Smooth muscle cell (in vitro differentiated cells): ENCODE measurements around the gene SLC37A4. TPM values are rescaled to one million over a fixed set of nuclear protein-coding genes. Genes with fewer than 3 reads are reported as not detected.
A peak's percentile ranks its signal among the peaks of the same experiment; 100 is the strongest.
"Not testable (repeated sequence)": the region's sequence is repeated elsewhere in the genome, so short reads cannot be mapped to it uniquely, and the experiment has no call there.

Experiments used
- DNase-seq: peaks from one replicate; lab custom pipeline; 2025; ENCODE audit not compliant: unreplicated experiment; lab: John Stamatoyannopoulos, UW
- H2AFZ ChIP-seq: fragments of 200-600 bp; sonication (generic); 2 replicates; pipeline ENCODE4 v1.6.0; 2016; ENCODE audit warnings: antibody characterized with exemption, low read depth, mild to moderate bottlenecking
- H3F3A ChIP-seq: fragments of 200-600 bp; sonication (generic); 2 replicates; pipeline ENCODE4 v1.6.0; 2017; ENCODE audit warnings: antibody characterized with exemption, low read depth
- H3K27ac ChIP-seq: fragments of 200-600 bp; sonication (generic); 2 replicates; pipeline ENCODE4 v1.5.1; 2016; ENCODE audit warnings: low read depth, mild to moderate bottlenecking
- H3K27me3 ChIP-seq: fragments of 200-600 bp; sonication (generic); 2 replicates; pipeline ENCODE4 v1.6.1; 2016; ENCODE audit warnings: low read depth, mild to moderate bottlenecking
- H3K36me3 ChIP-seq: fragments of 200-600 bp; sonication (generic); 2 replicates; pipeline ENCODE4 v1.5.1; 2016; ENCODE audit warnings: low read depth
- H3K4me1 ChIP-seq: fragments of 200-600 bp; sonication (generic); 2 replicates; pipeline ENCODE4 v1.5.1; 2016; ENCODE audit warnings: low read depth
- H3K4me2 ChIP-seq: fragments of 200-600 bp; sonication (generic); 2 replicates; pipeline ENCODE4 v1.6.0; 2016; ENCODE audit warnings: mild to moderate bottlenecking
- H3K4me3 ChIP-seq: fragments of 200-600 bp; sonication (generic); 2 replicates; pipeline ENCODE4 v1.5.1; 2016; ENCODE audit warnings: mild to moderate bottlenecking
- H3K79me2 ChIP-seq: fragments of 200-600 bp; sonication (generic); 2 replicates; pipeline ENCODE4 v1.6.0; 2016; ENCODE audit warnings: low read depth, mild to moderate bottlenecking
- H3K9ac ChIP-seq: fragments of 200-600 bp; sonication (generic); 2 replicates; pipeline ENCODE4 v1.6.0; 2016; ENCODE audit warnings: low read depth
- H3K9me3 ChIP-seq: fragments of 200-600 bp; sonication (generic); replicated peaks from 2 replicates; pipeline ENCODE4 v1.5.1; 2016; ENCODE audit warnings: low read depth
- H4K20me1 ChIP-seq: fragments of 200-600 bp; sonication (generic); 2 replicates; pipeline ENCODE4 v1.6.0; 2016; ENCODE audit warnings: low read depth
- WGBS: methylation state at CpG from one replicate; pipeline ENCODE4 v1.1.7; 2016; ENCODE audit warnings: low lambda C conversion rate; 5-methylcytosine and 5-hydroxymethylcytosine counted together
- polyA plus RNA-seq: library from polyadenylated mRNA; unstranded; fragments of >200 nt; fragmentation: Nextera tagmentation; extraction: Ambion mirVana; gene quantifications from 2 replicates; pipeline ENCODE4 v1.2.1, GENCODE V29; 2016
- total RNA-seq: library from RNA; depleted of rRNA; stranded (reverse); fragments of >200 nt; gene quantifications from 2 replicates; pipeline ENCODE4 v1.2.3, GENCODE V29; 2014
- TF ChIP-seq, protein P1 (sequence below): fragments of 200-600 bp; sonication (generic); IDR thresholded peaks from 2 replicates; pipeline ENCODE4 v1.5.1; 2017; ENCODE audit warnings: borderline replicate concordance, mild to moderate bottlenecking, antibody characterized with exemption; ENCODE audit not compliant: insufficient read depth, poor library complexity, severe bottlenecking

Gene SLC37A4
- total and polyA plus RNA-seq, 2 experiments from 2014 or later = 22.3 to 22.8 TPM

DNA sequence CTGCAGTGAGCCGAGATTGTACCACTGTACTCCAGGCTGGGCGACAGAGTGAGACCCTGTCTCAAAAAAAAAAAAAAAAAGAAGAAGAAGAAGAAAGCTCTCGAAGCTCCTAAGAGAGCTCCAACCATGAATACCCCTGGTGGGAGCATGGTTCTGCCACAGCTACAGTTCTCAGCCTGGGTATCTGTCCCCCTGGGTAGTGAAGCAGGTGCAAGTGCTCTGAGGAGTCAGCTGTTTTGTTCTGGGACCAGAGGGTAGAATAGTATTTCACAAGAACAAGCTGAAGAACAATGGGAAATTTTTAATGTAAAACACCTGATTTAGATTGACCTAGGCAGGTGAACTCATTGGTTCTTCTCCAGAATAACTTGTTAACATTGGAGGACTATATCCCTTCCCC, 30.6 kb upstream of the SLC37A4 start:
- Histone ChIP-seq H3K36me3 (no peaks in the 10 kb centered on the region), H3K79me2 (peaks cover 12% of the 10 kb centered on the region), H3K4me2 (no peak overlapping the region), H4K20me1 (no peaks in the 10 kb centered on the region), H3K4me3 (no peak overlapping the region), H3K27me3 (no peaks in the 10 kb centered on the region), H3K9ac (no peak overlapping the region), H2AFZ (no peak overlapping the region), H3K9me3 (no peaks in the 10 kb centered on the region), H3K4me1 (peaks cover 8% of the 10 kb centered on the region), H3F3A (no peaks in the 10 kb centered on the region), H3K27ac (no peak overlapping the region)
- TF ChIP-seq, protein P1, sequence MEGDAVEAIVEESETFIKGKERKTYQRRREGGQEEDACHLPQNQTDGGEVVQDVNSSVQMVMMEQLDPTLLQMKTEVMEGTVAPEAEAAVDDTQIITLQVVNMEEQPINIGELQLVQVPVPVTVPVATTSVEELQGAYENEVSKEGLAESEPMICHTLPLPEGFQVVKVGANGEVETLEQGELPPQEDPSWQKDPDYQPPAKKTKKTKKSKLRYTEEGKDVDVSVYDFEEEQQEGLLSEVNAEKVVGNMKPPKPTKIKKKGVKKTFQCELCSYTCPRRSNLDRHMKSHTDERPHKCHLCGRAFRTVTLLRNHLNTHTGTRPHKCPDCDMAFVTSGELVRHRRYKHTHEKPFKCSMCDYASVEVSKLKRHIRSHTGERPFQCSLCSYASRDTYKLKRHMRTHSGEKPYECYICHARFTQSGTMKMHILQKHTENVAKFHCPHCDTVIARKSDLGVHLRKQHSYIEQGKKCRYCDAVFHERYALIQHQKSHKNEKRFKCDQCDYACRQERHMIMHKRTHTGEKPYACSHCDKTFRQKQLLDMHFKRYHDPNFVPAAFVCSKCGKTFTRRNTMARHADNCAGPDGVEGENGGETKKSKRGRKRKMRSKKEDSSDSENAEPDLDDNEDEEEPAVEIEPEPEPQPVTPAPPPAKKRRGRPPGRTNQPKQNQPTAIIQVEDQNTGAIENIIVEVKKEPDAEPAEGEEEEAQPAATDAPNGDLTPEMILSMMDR = no peak
- no peak for DNase-seq
- WGBS = 93% methylated on average over 3 of the region's 3 CpGs

DNA sequence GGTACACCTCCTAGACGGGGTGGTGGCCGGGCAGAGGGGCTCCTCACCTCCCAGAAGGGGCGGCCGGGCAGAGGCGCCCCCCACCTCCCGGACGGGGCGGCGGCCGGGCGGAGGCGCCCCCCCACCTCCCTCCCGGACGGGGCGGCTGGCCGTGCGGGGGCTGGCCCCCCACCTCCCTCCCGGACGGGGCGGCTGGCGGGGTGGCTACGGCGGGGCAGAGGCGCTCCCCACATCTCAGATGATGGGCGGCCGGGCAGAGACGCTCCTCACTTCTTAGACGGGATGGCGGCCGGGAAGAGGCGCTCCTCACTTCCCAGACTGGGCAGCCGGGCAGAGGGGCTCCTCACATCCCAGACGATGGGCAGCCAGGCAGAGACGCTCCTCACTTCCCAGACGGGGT, 28.5 kb upstream of the SLC37A4 start:
- peaks cover 14% of the 10 kb centered on the region for H4K20me1 ChIP-seq
- H3F3A ChIP-seq, H3K9me3 ChIP-seq, H3K9ac ChIP-seq, H3K36me3 ChIP-seq, H3K27ac ChIP-seq, DNase-seq, H3K27me3 ChIP-seq, H2AFZ ChIP-seq, H3K4me3 ChIP-seq, H3K4me2 ChIP-seq: not testable (repeated sequence)
- 92% methylated on average over 2 of the region's 35 CpGs for WGBS
- peaks cover 15% of the 10 kb centered on the region for H3K4me1 ChIP-seq
- H3K79me2 ChIP-seq = peaks cover 28% of the 10 kb centered on the region

DNA sequence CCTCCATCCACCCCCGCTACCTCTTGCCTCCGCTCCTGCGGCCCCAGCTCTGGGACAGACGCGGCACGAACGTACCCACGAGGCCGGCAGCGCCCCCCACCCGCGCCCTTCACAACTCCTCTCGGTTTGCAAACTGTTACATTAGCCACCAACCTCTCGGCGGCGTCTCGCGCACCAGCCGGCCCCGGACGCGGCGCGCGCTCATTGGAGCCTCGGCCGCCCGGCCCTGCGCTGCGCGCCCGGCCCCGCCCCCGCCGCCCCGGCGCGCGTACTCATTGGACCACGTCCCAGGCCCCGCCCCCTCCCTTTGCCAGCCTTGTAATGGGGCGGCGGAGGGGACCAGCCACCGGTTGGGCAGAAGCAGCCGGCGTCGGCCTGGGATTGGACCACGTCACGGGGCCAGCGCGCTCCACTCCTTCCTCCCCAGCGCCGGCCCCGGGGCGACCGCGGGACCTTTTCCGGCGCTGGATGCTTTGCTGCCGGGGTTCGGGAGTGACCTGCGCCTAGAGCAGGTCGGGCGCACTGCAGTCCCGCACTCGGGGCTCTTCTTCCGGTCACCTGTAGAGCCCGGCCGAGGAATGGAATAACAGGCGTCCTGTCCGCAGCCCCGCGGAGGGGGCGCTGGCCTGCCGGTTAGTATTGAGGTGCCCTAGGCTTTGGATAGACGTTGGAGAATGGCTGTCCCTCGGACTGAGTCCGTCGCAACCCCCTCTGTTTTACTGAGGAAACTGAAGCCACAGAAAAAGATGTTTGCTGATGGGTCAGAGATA, 26.5 kb upstream of the SLC37A4 start, which contains the start of gene HYOU1:
Gene HYOU1, minus strand, starts transcription at position 206 of the 770 bp plus-strand sequence. CDS start 1,045 bp downstream, outside the sequence.
- H3K27me3 ChIP-seq = no peaks in the 10 kb centered on the region
- peaks cover 14% of the 10 kb centered on the region for H4K20me1 ChIP-seq
- H2AFZ ChIP-seq = peak within 1 kb of the TSS; percentile 62
- WGBS = under 1% methylated on average over 57 of the region's 79 CpGs
- peak within 1 kb of the TSS; percentile 65 for H3K27ac ChIP-seq
- peak; percentile 96 for DNase-seq
- no peaks in the 10 kb centered on the region for H3K9me3 ChIP-seq
- TF ChIP-seq, protein P1 = no peak
- H3K36me3 ChIP-seq = no peaks in the 10 kb centered on the region
- H3K4me2 ChIP-seq = peak within 1 kb of the TSS; percentile 97
- peak within 1 kb of the TSS; percentile 95 for H3K9ac ChIP-seq
- no peaks in the 10 kb centered on the region for H3F3A ChIP-seq
- H3K4me3 ChIP-seq = peak within 1 kb of the TSS; percentile 68
- H3K4me1 ChIP-seq = peaks cover 15% of the 10 kb centered on the region
- H3K79me2 ChIP-seq = peaks cover 27% of the 10 kb centered on the region

DNA sequence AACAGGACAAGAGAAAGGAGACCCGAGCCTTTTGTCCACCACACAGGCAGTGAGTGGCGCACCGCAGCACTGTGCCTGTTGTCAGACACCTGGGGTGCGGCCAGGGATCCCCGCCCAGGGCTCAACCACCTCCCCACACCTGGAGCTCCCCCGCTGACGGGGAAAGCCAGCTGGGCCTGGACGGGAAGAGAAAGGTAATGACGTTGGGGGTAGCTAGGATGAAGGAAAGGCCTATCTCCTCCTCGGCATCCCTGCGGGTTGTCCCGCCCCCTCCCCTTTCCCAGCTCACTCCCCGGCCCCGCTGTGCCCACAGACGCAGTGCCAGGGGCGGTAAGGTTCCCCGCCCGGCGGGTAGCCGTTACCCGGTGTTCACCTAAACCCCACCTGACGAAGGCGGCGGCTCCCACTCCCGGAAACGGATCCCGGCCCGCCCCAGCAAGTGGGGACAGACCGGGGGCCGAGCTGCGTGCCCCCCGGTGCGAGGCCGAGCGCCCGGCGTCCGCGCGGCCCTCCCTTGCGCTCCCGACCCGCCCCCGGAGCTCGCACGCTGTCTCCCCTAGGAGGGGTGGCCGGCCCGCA, 25.8 kb upstream of the SLC37A4 start:
- DNase-seq = no peak
- Histone ChIP-seq H4K20me1 (peaks cover 14% of the 10 kb centered on the region), H3K27me3 (no peaks in the 10 kb centered on the region), H3K9ac (peak overlapping the region; percentile 95), H3K36me3 (no peaks in the 10 kb centered on the region), H3K4me2 (peak overlapping the region; percentile 97), H3K9me3 (no peaks in the 10 kb centered on the region), H2AFZ (peak overlapping the region; percentile 59), H3K4me1 (peaks cover 15% of the 10 kb centered on the region), H3K27ac (peak overlapping the region; percentile 65), H3F3A (no peaks in the 10 kb centered on the region), H3K79me2 (peaks cover 25% of the 10 kb centered on the region), H3K4me3 (peak overlapping the region; percentile 68)
- under 1% methylated on average over 13 of the region's 48 CpGs for WGBS
- TF ChIP-seq, protein P1 = peak; percentile 5
